G401 (cell line): Measurements from ENCODE around the gene CABCOCO1. TPM values are rescaled to one million over a fixed set of nuclear protein-coding genes. Genes with fewer than 3 reads are reported as not detected.

Experiments used
- DNase-seq: peaks from one replicate; pipeline ENCODE4 v3.0.0-alpha.2; 2015; ENCODE audit warnings: low spot score
- in situ Hi-C: cut with HindIII; loops from 2 replicates; pipeline ENCODE4 v1.10.0; 2016; ENCODE audit warnings: low sequenced_read_pairs, mixed read lengths
- total RNA-seq: library from RNA; depleted of rRNA; stranded (reverse); fragments of >200 nt; shearing (Covaris generic); gene quantifications from 2 replicates; pipeline ENCODE4 v1.2.3, GENCODE V29; 2014

Gene CABCOCO1
- total RNA-seq, 1 experiment from 2014 or later: 0.58 TPM

DNA sequence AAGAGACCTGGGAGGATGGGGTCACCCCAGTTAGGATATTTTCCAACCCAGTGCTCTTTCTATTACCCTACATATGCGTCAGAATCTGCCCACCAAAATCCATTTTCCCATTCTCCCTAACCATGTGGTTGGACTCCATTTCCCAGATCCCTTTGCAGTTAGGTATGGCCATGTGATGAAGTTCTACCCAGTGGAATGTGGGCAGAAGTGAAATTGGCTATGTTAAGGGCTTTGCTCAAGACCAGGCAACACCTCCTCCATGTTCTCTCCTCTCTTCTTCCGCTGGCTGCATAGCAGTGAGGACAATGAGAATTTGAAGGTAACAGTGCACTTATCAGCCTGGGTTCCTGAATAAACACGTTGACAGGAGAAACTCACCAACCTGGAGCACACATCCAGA lies 111.3 kb downstream of the CABCOCO1 start:
- in situ Hi-C loops: no loop called here
- no peak for DNase-seq

DNA sequence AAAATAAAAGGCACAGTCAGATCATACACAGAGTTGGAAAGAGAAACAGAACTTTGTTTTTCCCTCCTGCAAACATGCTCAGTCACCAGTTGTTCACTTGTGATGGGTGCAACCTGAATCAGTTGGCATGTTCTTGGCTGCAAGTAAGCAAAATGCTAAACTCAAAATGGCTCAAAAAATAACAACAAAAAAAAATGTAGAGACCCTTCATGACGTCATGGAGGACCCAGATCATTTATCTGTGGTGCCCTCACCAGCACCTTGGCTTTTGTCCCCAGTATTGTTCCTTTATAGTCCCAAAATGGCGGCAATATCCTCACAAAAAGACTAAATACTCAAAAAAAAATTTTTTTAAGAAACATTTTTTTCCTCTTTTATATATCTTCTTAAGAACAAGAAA lies 112.4 kb downstream of the CABCOCO1 start:
- in situ Hi-C loops: no loop called here
- no peak for DNase-seq

- no peak for DNase-seq
- in situ Hi-C loops: no loop called here
These were observed 114.0 kb downstream of the CABCOCO1 start for GRCh38 chr10:61776615-61777266.

- in situ Hi-C loops: no loop called here
- no peak for DNase-seq
These were observed 115.4 kb downstream of the CABCOCO1 start for GRCh38 chr10:61778137-61778536.

- in situ Hi-C loops: no loop called here
- no peak for DNase-seq
These were observed 116.5 kb downstream of the CABCOCO1 start for GRCh38 chr10:61779276-61779675.

DNA sequence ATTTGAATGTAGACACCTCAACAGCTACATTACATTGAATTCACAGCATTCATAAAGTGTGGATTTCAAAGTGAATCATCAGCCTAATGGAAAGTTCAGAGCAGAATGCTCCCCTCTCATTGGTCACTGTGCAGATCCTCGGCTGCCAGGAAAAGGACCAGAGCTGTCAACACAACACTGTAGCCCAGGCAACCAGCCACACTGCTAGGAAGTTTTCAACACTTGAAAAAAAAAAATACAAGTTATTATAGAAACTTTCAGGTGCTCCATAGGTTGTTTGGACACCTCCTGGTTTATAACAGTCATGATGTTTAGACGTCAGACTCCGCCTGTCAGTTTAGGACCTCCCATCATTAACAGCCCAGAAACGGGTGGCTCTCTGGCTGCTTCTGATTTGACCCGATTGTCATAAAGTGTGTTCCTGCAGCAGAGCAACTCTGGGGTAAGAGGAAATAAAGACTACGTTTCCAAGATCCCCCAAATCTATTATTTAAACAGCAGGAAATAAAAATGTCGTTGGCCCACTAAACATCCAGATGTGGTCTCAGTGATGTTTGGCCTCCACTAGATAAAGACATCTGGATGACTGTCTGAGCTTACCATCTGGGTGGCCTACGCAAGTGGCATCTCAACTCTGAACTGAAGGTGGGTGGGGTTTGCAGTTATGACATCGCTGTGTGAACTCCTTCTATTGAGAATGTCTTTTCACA lies 117.4 kb downstream of the CABCOCO1 start:
- in situ Hi-C loops: no loop called here
- no peak for DNase-seq

DNA sequence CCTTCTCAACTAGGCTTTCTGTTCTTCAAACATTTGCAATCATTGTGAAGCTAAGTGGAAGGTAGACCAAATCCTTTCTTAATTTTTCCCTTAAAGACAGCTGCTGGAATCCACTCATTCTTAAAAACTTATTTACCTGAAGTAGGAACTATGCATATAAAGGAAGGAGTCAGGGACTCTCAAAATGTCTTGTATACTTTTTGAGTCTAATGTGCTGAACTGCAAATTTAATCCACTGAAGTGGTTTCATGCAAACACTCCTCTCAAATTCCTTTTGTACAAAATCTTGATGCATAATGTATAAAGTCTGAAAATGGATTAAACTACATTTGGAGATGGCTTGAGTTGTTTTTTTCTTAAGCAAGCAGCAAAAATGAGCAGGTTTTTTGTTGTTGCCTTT lies 118.0 kb downstream of the CABCOCO1 start:
- DNase-seq: no peak

GRCh38 chr10:61781969-61782403 lies 119.3 kb downstream of the CABCOCO1 start:
- no peak for DNase-seq
- in situ Hi-C loops: no loop called here

More for the DNA sequence above, 118.0 kb downstream of the CABCOCO1 start:
- in situ Hi-C loops: no loop called here

DNA sequence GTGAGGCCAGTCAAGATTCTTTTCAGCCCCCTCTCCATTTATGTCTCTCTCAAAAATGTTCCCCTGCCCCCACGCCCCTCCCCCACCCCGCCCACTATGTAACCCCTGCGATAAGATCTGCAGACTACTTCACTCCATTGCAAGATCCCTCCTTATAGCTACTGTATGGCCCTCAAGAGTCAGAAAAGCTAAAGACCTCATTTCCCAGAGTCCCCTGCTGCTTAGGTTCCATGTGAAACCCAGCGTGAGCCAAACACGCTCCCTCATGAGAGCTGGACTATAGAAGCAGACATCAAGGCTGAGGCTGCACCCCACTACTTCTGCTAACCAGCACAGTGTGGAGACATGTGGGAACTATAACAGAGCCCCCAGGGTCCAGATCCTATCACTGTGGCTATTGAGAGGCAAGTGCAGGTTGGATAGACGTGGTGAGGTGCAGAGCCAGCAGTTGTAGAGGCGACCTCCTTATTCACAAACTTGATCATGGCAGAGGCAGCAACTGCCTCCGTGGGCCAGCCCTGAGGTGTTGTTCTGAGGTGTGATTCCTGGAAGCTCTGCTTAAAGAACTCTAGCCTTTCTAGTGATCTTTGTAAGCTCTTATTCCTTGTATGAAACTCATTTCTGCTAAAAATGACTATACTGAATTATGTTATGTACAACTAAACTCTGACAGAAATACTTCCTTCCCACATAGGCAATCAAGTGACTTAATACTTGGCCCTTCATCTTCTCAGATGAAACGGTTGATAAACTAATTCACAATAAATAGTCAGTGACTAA lies 121.8 kb downstream of the CABCOCO1 start:
- in situ Hi-C loops: no loop called here
- no peak for DNase-seq

- no peak for DNase-seq
- in situ Hi-C loops: no loop called here
These were observed 122.9 kb downstream of the CABCOCO1 start for GRCh38 chr10:61785473-61786105.

DNA sequence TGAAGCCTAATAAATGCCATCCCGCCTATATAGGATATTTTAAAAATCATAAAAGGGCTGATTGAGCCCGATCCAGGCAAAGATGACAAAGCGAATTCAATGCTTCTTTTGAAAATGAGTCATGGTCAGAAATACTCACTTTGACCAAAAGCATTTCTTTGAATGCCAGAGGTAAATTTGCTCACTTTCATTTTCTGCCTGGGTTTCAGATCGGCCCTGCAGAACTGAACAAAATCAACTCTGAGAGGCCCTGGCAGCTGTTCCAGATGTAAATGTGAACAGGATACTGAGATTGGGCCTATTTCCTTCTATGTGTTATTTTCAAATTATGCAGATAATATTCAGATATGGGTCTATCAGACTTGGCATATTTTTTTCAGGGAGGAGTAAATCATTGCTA lies 124.0 kb downstream of the CABCOCO1 start:
- no peak for DNase-seq
- in situ Hi-C loops: no loop called here

- in situ Hi-C loops: no loop called here
- no peak for DNase-seq
These were observed 124.4 kb downstream of the CABCOCO1 start for GRCh38 chr10:61787170-61787569.

DNA sequence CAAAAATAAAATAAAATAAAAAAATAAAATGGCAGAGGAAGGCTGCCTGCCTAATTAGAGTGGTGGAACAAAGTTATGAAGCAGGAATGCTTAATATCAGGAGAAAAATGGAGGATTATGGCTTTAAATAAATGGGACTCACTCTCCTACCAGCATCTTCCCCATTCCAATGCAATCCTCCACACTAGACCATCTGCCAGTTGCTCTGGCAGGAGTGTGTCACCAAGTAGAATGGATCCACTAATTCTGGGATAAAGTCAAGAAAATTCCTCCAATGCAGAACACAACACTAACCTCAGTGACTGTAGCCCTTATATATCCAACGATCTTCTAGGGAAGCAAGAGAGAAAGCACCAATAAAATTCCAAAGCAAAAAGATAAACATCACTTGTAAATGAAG lies 126.3 kb downstream of the CABCOCO1 start:
- DNase-seq: no peak
- in situ Hi-C loops: no loop called here

- in situ Hi-C loops: no loop called here
- DNase-seq: no peak
These were observed 128.5 kb downstream of the CABCOCO1 start for GRCh38 chr10:61791216-61791615.

DNA sequence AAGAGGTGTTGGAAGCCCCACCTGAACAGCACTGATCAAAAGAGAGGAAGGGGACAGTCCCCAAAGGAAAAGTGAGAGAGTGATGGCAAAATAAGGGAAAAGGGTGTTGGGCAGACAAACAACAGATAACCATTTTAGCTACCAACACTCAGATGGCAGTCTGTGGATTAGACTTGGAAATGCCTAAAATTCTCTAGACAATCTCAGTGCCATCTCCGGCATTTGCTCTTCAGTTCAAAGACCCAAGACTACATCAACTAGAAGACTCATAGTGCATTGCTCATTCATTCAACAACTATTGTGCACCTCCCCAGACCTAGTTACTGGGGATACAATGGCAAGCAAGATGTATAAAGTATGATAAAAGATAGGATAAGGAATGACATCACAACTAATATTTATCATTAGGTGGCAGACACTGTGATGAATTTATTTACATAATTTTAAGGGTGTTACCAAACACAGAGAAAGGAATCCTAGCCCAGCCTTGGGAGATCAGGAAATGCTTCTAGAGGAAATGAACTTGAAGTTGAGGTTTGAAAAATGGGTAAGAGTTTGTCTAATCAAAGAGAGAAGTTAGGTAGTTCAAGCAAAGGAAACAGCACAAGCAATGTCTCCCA lies 129.5 kb downstream of the CABCOCO1 start:
- in situ Hi-C loops: no loop called here
- DNase-seq: no peak

DNA sequence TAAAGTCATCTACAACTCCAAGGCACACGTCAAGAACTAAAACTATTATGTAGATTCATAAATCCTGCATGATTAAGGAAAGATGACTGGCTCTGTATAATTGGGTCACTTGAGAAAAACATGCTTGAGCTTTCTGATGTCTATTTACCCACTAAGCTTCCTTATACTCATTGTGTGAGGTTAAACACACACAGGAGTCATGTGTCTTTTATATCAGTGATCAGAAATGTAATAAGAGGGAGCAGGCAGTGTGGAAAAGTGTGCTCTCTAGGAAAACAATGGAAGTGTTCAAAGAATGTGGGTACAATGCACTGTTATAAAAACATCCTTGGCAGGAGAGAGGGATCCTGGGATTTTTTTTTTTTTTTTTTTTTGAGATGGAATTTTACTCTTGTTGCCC lies 130.2 kb downstream of the CABCOCO1 start:
- in situ Hi-C loops: no loop called here
- DNase-seq: no peak

- in situ Hi-C loops: no loop called here
- no peak for DNase-seq
These were observed 131.3 kb downstream of the CABCOCO1 start for GRCh38 chr10:61793760-61794703.

GRCh38 chr10:61795147-61795546 lies 132.4 kb downstream of the CABCOCO1 start:
- DNase-seq: no peak

More at GRCh38 chr10:61795147-61795546, 132.4 kb downstream of the CABCOCO1 start:
- in situ Hi-C loops: no loop called here
